GM19043 (cell line): ENCODE measurements around the gene PFN2.
A peak's percentile ranks its signal among the peaks of the same experiment; 100 is the strongest.
"Not testable (repeated sequence)": the region's sequence is repeated elsewhere in the genome, so short reads cannot be mapped to it uniquely, and the experiment has no call there.

Experiments used
- ATAC-seq: cut with Tn5 transposase; IDR thresholded peaks from one replicate; pipeline ENCODE4 v1.9.1; 2021; ENCODE audit warnings: low read depth; ENCODE audit not compliant: unreplicated experiment

PFN2 gene, protein sequence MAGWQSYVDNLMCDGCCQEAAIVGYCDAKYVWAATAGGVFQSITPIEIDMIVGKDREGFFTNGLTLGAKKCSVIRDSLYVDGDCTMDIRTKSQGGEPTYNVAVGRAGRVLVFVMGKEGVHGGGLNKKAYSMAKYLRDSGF

DNA sequence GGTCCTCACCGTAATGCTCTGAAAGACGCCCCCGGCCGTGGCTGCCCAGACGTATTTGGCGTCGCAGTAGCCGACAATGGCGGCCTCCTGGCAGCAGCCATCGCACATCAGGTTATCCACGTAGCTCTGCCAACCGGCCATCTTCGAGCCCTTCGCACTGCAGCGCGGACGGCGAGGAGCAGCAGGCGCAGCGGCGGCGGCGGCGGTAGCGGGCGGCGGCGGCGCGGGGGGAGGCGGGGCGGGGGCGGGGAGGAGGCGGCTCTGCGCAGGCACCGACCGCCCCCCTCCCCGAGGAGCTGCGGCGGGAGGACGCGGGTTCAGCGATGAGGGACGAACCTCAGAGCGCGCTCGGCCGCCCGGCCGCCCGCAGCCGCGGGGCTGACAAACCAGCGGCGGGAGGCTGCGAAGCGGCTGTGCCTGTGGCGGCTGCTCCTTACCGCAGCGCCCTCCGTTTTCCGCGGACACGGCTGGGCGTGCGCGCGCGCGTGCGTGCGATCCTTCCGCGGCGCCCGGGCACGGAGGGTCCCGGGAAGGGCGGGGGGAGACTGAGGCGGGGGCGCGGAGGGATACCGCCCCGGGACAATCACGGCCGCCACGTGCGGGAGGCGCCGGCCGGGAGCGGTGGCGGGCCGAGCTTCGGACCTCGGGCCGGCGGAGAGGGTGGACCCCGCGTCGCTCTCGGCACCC, at the start of gene PFN2:
Gene PFN2, minus strand, starts transcription at position 180 of the 687 bp plus-strand sequence. Its CDS starts 39 bp downstream, at position 141.
- peak; percentile 35 for ATAC-seq

DNA sequence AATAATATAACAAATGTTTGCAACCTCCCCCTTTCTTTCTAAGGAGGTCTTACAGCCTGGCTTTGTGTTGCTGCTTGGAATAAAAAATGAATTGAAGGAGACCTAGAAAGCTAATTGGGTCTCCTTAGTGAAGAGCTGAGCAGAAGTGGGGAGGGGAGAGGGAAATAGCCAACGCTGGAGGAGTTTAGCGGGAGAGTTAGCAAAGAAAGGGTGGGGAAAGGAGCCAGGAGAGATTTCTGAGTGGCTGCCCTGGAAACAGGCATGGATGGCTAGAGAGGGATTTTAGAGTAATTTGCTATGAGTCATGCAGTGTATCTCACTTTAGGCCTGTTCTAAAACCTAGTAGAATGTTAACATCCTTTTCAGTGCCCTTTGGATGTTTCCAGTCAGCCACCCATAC, 45.2 kb upstream of the PFN2 start:
- ATAC-seq = no peak

DNA sequence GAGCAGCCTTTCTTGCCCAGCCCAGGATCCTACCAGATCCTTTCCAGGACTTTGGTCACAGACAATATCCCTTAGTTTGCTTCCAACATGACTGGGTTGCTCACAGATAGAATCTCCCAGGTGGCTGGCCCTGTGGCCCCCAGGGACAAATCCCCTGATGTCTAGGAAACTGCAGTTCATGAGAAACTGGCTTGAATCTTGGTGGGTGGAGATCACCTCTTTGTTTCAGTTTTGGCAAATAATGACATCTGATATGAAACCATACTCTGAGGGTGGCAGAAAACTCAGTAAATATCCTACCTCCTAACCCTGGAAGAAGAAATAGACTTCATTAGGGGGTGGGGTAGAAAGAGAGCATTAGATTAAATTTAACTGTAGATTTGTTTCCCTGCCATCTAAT, 44.1 kb upstream of the PFN2 start:
- no peak for ATAC-seq

DNA sequence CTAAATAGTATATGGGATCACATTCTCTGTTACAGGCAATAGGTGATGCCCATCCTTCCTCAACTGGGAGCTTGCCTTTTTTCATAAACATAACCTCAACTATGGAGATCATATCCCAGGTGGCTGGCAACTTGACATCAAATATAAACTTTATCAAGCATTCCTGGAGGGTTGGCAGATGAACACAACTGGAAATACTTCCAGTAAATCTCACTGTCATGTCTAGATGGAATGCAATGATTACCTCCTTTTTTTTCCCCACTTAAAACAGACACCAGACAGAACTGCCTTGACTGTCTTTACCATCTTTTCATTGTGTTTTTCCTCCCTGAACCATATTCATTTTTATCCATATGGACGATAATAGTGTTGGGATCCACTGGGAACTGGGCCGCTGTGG, 43.1 kb upstream of the PFN2 start:
- no peak for ATAC-seq

DNA sequence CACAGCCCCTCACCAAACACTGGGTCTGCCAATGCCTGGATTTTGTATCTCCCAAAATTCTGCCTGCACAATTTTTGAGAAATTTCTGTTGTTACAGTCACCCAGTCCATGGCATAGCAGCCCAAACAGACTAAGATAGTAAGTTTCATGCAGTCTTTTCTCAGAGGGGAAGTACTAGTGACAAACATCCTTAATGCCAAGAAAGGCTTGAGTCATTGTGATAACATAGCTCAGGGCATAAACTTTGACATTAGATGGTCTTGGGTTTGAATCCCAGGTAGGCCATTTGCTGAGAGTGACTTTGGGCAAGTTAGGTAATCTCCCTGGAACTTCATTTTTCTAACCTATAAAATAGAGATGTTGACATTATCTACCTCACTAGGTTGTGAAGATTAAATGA, 36.1 kb upstream of the PFN2 start:
- no peak for ATAC-seq

DNA sequence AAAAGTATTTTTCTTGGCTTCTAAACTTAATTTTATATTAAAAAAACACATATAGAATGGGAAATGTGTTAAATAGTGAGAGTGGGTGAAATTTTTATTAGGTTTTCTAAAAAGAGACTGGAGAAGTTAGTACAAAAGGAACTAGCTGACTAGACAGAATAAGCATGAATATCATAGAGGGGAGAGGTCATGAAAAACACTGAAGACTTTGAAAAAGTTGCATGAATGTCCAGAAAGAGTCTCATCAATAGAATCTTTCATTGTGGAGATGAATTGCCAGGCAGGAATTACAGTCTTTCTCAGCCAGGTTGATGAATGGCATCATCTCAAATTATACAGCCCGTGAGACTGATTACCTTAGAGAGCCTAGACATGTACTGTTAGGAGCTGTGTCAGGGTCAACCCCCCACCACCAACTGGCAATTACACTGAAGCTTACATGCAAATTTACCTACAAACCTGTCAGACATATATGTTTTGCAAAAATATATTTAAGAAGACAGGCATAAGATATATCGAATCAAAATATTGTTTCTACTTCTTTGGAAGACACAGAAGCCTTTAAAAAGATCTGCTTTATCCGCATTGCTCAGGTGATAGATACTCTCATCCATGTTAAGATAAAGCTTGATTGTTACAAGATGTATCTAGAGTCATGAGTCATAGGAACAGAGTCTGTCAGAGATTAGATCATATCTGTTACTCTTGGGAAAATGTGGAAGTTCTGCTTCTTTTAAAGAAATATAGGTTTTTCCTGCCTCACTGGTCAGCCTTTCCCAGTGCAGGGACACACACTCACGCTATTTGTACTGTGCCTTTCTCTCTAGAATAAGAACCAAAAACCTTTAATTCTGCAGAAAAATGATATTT, 34.8 kb upstream of the PFN2 start:
- no peak for ATAC-seq

DNA sequence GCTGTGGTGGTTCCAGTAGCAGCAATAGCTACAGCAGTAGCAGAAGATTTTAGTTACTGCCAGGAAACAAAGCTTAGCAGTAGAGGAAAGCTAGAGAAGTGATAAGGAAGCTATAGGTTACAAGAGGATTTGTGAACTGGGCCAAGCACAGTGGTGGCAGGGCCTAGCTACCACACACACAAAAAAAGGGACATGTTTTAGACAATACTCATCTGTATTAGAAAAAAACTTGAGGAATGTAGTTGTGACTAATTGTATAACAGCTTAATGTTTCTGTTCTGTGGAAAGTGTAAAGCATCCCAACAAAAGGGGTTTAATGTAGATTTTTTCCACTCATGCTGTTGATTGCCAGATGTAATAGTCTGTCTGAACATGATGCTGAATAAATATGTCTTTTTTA, 29.9 kb upstream of the PFN2 start:
- no peak for ATAC-seq

DNA sequence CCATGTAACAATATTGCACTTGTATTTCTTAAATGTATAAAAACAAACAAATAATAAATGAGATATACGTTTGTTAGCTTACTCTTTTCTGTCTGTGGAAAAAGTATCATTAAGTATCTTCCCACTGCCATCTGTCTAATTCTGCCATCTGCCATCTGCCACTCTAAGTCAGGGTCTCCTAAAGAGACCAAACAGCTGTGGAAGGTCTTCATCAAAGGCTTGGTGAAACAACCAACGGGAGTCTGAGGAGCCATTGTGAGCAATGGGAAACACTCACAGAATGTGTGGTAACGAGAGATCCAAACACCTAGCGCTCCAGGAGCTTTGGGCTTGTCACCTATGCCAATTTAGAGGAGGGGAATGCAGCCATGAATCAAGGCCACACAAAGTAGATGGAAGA, 28.7 kb upstream of the PFN2 start:
- ATAC-seq = no peak

DNA sequence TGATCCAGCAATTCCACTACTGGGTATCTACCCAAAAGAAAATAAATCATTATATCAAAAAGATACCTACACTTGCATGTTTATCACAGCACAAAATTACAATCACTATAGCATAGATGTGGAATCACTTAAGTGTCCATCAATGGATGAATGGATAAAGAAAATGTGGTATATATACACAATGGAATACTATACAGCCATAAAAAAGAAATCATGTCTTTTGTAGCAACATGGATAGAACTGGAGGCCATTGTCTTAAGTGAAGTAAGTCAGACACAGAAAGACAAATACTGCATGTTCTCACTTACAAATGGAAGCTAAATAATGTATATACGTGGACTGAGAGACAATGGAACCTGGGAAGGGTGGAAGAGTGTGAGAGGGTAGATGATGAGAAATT, 28.3 kb upstream of the PFN2 start:
- no peak for ATAC-seq

DNA sequence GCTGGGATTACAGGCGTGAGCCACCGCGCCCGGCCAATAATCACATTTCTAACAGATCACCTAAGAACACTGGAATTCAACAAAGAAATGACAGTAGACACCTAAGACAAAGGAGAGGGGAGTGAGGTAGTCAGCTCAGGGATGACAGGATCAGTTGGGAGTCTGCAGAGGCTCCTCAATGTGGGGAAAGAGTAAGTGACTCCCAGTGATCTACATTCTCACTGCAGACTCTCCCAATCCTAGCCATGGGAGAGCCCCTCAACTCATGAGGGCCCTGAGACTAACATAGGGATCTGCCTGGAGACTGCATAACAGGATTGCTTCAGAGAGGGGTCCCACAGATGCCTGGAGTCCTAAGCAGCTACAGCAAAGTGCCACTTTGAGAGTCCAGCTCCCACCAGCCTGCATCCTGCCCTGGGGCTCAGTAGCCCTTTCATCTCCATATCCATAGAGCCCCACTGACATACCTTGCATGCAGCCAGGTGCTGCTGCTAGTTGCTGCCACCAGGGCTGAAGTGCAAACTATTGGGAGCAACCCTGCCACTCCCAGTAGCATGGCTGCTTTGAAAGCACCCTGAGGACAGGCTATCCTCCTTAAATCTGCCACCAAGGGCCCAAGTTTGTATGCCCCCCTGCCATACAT, 21.8 kb upstream of the PFN2 start:
- ATAC-seq = no peak

DNA sequence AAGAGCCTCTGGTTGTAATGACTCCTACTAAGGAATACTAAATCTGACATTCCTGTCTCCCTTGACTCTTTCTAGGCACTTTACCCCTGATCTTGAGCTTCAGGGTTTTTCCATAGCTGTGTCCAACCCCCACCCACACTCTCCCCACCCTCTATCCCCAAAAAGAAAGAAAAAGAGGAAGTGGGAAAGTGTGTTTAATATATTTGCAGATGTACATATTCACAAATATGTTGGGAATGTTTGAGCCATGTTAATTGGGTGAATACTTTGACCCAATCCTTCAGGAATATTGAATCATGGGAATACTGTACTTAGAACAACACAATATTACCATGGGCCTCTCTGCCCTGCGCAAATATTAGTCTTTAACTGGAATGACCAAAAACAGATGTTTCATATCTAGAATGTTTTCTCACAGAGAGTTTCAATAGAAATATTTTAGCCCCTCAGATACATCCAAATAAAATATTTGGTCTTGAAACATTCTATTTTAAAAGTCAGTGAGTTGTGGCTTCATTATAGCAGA, 19.8 kb upstream of the PFN2 start:
- no peak for ATAC-seq

DNA sequence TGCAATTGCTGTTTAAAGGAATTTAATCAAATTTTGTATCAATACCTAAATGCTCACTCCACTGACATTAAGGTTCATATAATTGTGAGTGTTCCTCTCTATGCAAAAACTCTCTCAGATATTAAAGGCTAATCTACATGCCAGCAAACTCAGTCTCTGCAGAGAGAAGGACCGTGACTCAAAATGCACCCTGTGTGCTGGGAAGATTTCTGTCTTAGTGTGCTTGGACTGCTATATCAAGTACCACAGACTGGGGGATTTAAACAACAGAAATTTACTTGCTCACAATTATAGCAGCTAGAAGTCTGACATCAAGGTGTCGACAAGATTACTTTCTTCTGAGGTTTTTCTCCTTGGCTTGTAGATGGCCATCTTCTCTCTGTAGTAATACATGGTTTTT, 18.6 kb upstream of the PFN2 start:
- ATAC-seq = no peak

DNA sequence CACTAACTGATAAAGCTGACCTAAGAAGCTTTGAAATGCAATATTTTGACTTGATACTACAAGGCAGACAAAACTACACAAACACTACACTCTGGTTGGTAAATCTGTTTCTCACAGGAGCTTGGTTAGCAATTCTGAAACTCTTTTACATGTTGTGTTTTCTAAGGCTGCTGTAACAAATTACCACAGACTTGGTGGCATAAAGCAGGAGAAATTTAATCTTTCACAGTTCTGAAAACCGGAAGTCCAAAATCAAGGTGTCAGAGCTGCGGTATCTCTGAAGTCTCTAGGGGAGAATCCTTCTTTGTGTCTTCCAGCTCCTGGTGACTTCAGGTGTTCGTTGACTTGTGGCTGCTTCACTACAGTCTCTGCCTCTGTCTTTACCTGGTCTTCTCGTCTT, 12.9 kb upstream of the PFN2 start:
- ATAC-seq = no peak

DNA sequence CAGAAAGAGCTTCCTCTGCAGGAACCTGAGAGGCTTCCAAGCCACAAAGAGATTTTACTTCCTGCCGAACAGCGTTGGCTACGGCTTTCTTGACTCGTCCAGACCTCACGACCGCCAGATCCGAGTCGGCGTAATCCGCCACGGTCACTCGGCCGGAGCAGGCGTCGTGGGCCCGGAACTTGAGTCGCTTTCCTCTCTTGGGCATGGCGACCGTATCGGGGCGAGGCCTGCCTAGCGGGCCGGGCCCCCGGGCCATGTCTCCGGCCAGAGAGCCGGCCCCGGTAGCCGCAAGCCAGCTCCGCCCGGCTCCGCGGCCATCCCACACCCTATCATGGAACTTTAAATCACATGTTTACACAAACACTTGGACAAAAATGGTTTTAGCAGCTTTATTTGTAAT, 12.4 kb upstream of the PFN2 start:
- not testable (repeated sequence) for ATAC-seq

DNA sequence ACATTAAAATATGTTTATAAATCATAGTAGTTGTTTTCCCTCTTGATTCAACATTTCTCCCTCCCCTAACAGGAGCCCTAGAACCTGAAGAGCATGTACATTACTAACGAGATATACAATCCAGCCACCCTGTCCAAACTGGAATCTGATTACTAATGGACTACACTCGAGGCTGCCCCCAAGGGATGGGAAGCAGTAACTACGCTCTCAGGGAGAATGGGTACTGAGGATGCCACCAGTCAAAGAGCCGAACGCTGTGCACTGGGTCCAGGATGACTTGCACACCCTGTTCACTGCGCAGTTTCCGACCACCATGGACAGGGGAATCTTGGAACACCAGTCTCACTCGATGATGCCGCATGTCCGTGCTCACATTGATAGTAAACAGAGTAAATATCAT, 11.3 kb upstream of the PFN2 start:
- ATAC-seq = not testable (repeated sequence)

DNA sequence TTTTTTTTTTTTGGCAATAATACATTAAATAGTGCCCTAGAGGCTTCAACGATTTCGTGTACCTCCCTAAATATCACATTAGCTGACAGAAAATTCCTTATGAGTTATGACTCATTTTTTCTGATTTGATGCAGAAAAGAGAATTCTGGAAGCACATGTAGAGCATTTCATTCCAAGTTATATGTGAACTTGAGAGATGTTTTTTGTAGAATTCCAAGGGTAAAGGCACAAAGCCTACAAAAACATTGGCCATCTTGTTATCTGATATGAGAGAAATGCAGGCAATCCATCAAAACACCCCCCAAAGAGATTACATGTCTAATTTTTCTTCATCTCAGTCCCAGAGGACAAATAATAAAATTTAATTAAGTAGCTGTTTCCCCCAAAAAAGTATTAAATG, 6.7 kb upstream of the PFN2 start:
- no peak for ATAC-seq

DNA sequence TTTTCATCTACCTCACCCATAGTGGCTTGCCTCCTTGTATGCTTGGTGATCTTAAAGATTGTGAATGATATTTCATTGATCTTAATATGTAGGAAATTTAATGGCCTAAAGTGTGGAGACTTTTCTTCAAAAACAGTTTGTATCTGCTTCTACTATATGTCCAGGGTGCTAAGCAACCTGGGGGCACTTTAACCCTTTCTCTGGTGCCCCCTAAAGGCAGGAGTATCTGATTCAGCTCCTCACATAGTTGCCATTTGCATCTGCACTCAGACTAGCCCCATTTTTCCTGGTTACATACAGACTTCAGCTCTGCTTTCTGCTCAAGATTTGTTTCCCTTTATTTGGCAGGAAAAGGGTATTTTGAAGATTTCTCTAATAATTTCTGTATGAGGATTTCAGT, 5.2 kb upstream of the PFN2 start:
- ATAC-seq = no peak

DNA sequence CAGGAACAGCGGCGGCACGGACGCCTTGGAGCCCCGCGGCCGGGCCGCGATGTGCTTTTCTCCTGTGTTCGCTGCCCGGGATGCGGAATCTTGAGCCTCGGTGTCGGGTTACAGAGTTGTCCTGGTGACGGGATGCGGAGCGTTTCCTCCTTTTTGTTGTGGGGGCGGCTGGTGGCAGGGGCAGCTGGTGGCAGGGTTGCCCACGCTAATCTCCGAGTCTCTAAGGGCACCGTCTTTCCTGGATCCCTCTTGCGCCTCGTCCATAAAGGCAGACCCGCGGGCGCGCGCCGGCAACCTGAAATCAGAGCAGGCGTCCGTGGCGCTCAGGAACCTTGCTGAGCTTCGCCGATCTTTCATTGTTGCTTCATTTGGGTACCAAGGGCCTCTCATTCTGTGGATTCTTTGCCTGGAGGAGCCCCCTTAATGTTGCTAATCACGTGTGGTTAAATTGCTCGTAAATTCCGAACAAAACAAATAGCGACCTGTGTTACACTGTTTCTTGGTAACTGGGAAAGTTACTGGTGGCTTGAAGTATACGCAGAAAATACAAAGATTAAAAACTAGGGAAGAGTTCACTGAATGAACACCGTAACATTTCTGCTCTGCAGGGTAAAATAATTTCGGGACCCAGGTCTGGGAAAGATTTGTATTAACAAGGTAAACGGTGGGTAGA, 844 bp upstream of the PFN2 start:
- peak; percentile 8 for ATAC-seq

DNA sequence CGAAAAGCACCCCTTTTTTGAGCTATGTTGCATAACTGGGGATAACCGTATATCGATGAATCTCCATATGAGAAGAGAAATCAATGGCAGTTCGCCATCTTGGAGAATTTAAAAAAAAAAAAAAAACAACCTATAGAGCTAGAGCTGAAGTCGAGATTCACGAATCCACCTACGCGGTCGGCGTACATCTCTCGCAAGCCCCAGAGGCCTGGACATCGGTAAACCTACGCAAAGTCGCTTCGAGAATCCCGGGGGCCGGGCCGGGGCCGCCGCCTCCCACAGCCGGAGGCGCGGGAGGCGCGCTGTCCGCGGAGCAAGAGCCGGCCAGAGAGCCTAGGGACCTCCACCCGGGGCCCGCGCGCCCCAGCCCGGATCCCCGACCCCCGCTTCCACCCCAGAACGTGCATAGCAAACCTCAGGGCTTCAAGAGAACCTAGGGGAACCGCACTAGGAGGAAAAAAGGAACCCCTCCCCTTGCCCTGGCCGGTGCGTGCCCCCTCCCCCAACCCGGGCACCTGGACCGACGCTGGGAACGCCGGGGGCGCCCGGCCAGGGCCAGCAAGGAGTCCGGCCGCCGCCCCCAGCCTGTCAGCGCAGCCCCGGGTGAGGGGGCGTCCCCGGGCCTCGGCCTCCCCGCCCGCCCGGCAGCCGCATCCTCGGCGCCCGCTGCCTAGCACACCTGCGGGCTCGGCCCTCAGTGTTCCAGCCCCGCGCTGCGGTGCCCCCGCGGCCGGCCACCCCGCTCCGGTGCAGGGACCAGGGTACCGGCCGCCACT, 567 bp downstream of the PFN2 start:
- peak; percentile 53 for ATAC-seq
